Measurements from ENCODE around the gene ARID3A.

GRCh38 chr19:1012334-1012733 is 86.5 kb downstream of the ARID3A start:
- TF ChIP-seq, protein P1, sequence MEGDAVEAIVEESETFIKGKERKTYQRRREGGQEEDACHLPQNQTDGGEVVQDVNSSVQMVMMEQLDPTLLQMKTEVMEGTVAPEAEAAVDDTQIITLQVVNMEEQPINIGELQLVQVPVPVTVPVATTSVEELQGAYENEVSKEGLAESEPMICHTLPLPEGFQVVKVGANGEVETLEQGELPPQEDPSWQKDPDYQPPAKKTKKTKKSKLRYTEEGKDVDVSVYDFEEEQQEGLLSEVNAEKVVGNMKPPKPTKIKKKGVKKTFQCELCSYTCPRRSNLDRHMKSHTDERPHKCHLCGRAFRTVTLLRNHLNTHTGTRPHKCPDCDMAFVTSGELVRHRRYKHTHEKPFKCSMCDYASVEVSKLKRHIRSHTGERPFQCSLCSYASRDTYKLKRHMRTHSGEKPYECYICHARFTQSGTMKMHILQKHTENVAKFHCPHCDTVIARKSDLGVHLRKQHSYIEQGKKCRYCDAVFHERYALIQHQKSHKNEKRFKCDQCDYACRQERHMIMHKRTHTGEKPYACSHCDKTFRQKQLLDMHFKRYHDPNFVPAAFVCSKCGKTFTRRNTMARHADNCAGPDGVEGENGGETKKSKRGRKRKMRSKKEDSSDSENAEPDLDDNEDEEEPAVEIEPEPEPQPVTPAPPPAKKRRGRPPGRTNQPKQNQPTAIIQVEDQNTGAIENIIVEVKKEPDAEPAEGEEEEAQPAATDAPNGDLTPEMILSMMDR (IDR thresholded peaks at IDR 0.05), result no peak
- no peak for TF ChIP-seq SIN3A (IDR thresholded peaks at IDR 0.05; ENCODE audit: borderline replicate concordance, insufficient read depth, low read depth, low read length)
- TF ChIP-seq, protein P2, sequence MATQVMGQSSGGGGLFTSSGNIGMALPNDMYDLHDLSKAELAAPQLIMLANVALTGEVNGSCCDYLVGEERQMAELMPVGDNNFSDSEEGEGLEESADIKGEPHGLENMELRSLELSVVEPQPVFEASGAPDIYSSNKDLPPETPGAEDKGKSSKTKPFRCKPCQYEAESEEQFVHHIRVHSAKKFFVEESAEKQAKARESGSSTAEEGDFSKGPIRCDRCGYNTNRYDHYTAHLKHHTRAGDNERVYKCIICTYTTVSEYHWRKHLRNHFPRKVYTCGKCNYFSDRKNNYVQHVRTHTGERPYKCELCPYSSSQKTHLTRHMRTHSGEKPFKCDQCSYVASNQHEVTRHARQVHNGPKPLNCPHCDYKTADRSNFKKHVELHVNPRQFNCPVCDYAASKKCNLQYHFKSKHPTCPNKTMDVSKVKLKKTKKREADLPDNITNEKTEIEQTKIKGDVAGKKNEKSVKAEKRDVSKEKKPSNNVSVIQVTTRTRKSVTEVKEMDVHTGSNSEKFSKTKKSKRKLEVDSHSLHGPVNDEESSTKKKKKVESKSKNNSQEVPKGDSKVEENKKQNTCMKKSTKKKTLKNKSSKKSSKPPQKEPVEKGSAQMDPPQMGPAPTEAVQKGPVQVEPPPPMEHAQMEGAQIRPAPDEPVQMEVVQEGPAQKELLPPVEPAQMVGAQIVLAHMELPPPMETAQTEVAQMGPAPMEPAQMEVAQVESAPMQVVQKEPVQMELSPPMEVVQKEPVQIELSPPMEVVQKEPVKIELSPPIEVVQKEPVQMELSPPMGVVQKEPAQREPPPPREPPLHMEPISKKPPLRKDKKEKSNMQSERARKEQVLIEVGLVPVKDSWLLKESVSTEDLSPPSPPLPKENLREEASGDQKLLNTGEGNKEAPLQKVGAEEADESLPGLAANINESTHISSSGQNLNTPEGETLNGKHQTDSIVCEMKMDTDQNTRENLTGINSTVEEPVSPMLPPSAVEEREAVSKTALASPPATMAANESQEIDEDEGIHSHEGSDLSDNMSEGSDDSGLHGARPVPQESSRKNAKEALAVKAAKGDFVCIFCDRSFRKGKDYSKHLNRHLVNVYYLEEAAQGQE (IDR thresholded peaks at IDR 0.05; ENCODE audit: insufficient read depth in 1 of 2, low read depth in 2 of 2, low read length in 1 of 2), result no peak

Data from Panc1 (cell line).